Stimulated activated CD8-positive, alpha-beta memory T cell treated with anti-CD3 and anti-CD28 coated beads, Interleukin-4, amount 100 ng/mL, for 24 hours (primary cell): ENCODE data around the gene TDP1.
"Not testable (repeated sequence)": the region's sequence is repeated elsewhere in the genome, so short reads cannot be mapped to it uniquely, and the experiment has no call there.

Experiments
- DNase-seq: peaks from one replicate; pipeline ENCODE4 v3.0.0-alpha.2; 2020; ENCODE audit warnings: low read depth

The TDP1 gene

DNA sequence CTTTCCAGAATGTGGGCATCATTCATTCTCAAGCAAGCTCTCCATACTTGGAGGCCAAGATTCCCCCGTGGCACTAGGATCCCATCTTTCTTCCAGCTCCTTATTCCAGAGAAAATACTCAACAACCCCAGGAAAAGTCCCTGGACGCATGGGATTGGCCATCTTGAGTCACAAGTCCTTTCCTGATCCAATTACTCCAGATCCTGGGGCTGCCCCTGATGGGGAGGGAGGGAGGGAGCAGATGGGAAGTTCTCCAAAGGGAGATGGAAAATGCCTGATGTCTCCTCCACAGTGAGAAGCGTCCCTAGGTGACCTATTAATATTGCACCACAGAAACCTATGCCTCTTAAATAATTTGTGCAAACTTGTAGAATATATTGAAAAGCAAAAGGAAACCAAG is 93.7 kb downstream of the TDP1 start:
- DNase-seq, result no peak

- no peak for DNase-seq
Observed at GRCh38 chr14:90050271-90050670, 94.5 kb downstream of the TDP1 start.

- no peak for DNase-seq
Observed at GRCh38 chr14:90053044-90053443, 97.3 kb downstream of the TDP1 start.

DNA sequence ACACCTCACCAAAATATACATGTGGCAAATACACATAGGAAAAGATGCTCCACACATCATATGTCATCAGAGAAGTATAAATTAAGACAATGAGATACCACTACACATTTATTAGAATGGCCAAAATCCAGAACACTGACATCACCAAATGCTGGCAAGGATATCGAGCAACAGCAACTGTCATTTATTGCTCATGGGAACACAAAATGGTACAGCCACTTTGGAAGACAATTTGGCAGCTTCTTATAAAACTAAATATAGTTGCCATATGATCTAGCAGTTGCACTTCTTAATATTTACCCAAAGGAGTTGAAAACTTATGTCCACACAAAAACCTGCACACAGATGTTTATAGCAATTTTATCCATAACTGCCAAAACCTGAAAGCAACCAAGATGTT is 99.1 kb downstream of the TDP1 start:
- DNase-seq, result no peak

GRCh38 chr14:90056826-90057225 is 101.1 kb downstream of the TDP1 start:
- no peak for DNase-seq

DNA sequence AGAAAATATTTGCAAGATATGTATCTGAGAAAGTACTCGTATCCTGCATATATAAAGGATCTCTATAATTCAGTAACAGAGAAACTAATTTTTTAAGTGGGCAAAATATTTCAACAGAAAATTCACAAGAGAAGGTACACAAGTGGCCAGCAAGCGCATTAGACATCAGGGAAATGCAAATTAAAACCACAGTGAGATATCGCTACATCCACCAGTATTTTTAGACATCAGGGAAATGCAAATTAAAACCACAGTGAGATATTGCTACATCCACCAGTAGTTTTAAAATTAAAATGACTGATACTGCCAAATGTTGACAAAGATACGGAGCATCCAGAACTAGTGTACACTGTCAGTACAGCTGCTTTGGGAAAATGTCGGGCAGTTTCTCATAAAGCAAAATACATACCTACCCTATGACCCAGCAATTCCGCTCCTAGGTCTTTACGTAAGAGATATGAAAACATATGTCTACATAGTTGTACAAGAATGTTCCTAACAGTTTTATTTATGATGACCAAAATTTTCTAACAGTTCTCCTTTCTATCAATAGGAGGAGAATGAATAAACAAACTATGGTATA is 103.2 kb downstream of the TDP1 start:
- DNase-seq, result no peak

DNA sequence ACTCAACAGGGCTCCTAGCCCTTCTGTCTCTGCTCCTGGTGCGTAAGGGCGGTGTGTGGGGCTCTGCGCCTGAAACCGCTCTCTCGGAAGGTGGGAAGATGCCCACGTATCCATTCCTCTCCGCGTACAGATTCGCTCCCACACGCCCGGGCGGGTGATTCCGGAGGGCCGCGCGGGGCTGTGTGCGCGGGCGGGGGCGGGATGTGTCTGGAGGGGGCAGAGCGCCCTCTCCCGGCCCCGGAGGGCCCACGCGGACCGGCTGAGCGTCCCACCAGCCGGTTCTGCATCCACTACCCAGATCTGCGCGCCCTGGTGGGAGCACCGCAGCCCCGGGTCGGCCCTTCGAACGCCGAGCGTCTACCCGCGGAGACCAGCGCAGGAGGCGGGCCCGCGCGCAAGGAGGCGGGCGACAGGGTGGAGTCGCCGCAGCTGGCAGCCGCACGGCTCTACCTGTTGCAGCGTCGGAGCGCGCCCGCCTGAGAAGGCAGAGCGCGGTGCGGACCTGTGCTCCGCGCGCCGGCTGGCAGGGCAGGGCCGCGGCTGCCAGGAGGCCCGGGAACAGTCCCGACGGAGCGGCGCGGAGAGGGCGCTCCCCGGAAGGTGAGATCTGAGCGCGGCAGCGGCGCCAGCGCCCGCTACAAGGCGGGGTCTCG is 104.7 kb downstream of the TDP1 start:
- DNase-seq, result peak; percentile 33

DNA sequence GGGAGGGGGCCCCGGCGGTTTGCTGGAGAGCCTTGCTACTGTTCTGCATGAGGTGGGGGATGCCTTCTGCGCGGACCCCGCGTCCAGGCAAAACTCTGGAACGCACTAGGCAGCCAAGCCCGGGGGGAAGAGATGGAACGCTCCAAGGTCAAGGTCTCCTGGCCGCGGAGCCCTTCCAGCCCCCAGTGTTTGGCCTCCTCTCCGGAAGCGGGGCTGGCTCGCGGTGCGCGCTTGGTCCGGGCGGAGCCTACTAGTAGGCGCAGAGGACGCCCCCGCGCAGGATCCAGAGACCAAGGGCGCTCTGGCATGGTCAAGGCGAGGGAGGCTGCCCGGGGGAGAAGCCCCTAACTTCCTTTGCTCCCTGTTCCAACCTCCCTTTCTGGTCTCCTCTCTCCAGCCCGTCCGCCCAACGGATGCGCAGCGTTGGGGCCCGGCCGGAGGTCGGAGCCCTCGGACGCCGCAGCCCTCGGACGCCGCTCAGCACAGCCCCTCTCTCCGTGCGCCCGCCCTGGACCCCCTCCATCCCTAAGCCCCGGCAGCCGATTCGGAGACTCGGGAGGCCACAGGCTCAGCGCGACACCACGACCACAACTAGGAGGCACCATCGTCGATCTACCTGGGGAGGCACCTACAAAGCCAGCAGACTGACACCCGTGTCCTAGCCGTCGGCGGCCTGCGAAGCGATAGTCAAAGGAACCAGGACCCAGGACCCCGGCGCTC is 105.4 kb downstream of the TDP1 start:
- no peak for DNase-seq

GRCh38 chr14:90061685-90062126 is 106.0 kb downstream of the TDP1 start, which contains the start of gene KCNK13:
TSS of gene KCNK13 (plus strand) at chr14:90061994. CDS start at chr14:90062206, 212 bp downstream.
- no peak for DNase-seq

DNA sequence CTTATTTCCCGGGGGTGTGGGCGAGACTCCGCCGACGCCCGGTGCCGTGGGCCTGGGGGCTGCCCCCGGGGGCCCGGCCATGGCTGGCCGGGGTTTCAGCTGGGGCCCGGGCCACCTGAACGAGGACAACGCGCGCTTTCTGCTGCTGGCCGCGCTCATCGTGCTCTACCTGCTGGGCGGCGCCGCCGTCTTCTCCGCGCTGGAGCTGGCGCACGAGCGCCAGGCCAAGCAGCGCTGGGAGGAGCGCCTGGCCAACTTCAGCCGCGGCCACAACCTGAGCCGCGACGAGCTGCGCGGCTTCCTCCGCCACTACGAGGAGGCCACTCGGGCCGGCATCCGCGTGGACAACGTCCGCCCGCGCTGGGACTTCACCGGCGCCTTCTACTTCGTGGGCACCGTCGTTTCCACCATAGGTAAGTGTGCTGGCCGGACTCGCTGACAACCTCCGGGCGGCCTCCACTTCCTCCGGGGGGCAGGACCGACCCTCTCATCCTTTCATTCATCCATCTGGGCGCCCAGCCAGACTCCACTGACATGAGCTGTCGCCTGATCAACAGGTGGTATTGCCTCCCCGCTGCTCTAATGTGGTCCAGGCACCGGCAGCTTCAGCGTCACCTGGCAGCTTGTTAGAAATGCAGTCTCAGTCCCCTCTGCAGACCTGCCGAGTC is 106.5 kb downstream of the TDP1 start:
- no peak for DNase-seq

DNA sequence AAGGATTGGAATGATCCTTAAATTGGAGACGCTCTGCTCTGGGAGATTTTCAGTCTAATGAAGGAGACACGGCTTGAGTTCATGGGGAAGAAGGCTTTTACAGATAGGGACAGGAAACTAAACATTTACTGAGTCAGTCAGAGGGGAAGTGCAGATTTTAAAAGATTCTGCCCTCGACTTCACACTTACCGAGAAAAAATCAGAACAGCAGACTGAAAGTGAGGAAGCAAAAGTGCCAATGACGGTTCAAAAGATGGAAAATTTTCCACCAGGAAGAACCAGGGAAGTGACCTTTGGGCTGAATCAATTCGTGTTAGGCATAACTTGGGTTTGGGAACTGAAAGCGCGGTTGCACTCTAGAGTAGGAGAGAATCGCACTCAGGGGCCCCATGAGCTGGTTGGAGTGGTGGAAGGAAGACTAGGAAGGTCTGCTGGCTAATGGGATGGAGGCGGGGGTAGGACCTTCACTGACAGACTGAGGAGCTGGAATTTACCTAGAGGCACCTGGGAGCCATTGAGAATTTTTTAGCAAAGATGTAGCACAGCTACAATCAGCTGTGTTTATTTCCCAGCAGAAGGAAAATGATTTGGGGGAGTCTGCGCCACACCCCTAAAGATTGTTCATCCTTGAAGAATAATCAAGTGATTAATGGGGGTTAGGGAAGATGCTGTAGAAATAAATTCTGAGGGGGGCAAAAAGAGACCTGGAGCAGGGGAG is 107.3 kb downstream of the TDP1 start:
- no peak for DNase-seq

GRCh38 chr14:90072350-90072749 is 116.6 kb downstream of the TDP1 start:
- DNase-seq, result no peak

- DNase-seq, result no peak
Observed at GRCh38 chr14:90079576-90079975, 123.8 kb downstream of the TDP1 start.

DNA sequence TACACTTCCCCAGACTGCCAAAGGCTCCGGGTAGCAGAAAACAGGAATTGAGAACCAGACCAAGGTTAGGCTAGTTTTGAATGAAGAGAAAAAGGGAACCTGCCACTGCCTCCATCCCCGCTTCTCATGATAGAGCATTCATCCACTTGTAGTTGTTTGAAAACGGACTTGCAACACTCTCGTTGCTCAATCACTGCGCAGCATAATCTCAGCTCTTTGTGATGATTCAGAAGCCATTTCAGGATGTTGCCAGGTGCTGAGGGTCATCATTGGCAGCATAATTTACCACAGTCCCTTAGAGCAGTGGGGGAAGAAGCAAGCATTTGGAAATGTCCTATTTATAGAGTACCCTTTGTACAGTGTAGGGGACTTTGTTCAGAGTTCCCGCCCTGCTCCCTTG is 131.7 kb downstream of the TDP1 start:
- no peak for DNase-seq

DNA sequence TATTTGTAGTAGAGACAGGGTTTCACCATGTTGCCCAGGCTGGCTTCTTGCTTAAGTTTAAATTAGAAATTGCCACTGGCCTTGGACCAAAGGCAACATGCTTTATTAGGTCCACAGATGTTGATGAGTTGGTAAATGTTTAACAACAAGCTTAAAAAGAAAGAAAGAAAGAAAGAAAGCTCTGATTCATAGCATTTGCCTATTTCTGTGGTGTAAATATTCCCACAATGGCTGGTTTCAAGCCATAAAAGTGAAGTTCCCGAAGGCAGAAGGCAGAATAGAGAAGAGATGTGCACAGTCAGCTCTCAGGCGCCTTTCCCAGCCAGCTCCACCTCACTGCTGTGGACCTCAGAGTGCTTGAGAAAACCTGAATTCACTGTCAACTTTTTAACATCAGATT is 132.4 kb downstream of the TDP1 start:
- DNase-seq, result no peak

GRCh38 chr14:90089486-90089885 is 133.8 kb downstream of the TDP1 start:
- not testable (repeated sequence) for DNase-seq

DNA sequence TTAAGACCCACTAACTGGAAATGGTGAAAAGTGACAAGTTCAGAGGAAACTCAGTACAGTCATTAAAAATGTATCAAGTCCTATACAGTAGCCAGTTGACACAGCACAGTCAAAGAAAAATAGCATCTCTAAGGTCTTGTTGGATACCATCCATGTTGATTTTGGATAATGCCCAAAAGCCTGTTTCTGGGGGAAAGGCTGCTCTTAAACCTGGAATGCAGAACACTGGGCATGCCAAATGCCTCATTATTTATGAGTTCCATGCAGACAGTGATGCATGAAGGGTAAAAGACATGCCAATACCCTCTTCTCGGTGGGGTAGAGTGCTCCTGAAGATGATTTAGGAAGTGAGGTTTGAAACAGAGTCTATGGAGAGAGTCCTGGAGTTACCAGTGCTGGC is 135.7 kb downstream of the TDP1 start:
- no peak for DNase-seq

- DNase-seq, result no peak
Observed at GRCh38 chr14:90093942-90094595, 138.3 kb downstream of the TDP1 start.
